GM18511 (cell line): Measurements from ENCODE around the gene XAF1.
"Not testable (repeated sequence)": the region's sequence is repeated elsewhere in the genome, so short reads cannot be mapped to it uniquely, and the experiment has no call there.

Experiments used
- ATAC-seq: cut with Tn5 transposase; IDR thresholded peaks from one replicate; pipeline ENCODE4 v1.9.1; 2021; ENCODE audit warnings: mild to moderate bottlenecking, moderate library complexity; ENCODE audit not compliant: unreplicated experiment

XAF1 gene

DNA sequence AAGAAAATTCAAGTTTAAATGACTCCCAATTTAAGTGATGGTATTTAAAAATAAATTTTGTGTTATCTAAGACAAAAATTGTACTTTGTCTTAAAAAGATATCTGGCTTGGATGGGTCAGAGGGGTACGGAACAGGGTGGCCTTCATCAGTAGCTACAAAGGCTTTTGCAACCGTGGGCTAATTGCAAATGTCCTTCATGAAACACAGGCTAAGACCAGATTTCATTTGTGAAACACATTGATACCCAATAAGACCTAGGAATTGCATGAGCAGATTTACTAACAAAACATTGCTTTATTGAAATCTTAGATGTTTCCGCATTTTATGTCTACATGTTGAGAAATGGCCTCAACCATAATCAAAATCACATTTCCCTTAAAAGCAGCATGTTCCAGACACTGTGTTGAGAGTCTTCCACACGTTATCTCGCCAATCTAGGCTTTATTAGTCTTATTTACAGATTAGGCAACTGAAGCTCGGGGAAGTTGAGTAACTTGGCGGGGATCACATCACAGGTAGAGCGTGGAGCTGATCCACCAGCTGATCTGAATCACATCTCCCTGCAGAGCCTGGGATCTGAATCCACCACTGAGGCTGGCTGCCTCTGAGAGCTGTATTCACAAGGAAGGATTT lies 42.0 kb downstream of the XAF1 start:
- no peak for ATAC-seq

DNA sequence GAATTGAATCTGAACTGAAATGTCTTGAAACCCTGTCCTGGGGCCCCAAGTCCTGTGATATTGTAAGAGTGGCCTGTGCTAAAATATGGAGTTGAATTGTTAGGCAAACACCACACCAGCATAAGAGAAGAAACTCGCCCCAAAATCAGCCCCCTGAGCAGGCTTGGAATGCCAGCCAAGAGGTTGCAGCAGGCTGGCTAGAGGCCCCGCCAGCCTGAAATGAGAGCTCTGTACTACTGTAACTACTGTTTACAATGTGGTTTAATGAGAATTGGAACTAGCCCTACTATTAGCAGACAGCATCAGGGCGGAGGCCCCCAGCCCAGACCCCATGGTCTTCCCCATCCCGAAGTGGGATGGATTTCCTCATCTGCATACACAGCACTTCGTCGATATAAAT lies 43.9 kb downstream of the XAF1 start:
- no peak for ATAC-seq

DNA sequence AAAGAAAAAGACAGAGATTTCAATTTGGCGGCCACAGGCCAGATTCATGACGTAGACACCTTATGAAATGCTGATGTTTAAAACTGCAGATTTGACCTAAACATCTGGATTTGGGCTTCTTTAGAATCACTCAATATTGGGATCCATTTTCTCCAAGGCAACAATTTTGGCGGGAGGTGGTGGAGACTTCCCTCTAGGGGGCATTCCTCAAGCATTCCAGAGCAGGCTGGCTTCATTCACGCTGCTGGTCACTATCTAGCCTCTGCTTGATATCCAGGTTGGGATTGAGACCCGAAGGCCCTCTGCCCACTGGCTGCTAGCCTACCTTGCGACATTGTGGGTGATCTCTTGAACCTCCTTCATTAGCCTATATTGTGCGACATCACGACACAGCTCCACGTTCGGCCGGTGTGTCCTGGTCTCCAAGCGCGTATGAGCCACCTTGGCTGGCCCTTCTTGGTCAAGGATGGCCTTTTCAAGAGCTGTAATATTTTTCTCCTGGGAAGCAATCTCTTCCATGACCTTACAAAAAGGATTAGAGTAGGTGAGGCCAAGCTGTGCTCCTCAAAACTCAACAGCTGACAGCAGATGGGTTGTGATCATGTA lies 44.7 kb downstream of the XAF1 start:
- no peak for ATAC-seq

DNA sequence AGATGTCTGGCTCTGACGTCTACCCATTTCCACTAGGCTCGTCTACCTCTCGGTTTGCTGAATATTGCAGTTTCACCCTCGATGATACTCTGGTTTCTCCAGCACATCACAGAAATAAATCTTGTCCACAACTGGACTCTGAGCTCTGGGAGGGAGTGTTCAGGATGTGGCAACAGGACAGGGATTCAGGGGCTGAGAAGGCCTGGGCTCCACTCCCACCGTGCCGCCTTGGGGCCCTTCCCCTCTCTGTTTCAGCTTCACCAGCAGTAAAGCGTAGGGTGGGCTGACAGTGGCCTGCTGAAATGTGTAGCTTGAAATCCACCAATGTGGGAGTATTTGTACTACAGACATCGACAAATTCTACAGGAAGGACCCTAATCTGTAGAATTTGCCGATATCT lies 55.7 kb downstream of the XAF1 start:
- no peak for ATAC-seq

DNA sequence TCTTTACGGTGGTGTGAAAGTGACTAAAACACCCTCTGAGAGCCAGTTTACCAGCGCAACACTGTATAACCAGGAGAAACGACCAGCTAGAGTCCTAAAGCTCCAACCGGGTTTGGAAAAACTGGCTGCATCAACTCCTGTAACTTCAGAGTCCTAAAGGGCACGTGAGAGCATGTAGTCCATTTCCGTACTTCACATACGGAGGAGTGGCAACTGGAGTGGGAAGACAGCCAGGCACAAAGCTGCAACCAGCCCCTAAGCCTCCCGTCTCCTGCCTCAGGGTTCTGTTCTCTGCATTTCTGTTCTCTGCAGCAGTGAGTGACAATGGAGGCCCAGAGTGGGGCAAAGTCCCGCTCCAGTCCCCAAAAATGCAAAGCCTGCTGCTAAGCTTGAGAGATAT lies 56.4 kb downstream of the XAF1 start:
- no peak for ATAC-seq

DNA sequence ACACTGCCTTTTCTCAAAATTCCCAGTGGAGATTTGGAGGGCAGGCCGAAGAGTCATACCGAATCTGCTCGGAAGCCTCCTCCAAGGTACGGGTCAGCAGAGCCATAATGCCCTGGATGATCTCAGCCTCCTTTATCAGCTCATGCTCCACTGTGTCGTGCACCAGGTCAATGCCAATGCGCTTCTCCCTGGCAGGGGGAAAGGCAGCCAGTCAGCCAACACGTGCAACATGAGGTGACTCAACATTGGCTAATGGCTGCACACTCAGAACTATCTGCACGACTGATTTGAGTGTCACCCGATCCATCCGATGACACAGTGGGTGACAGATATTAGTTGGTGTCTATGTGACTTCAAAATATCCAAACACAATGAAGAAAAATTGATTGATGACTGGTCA lies 59.9 kb downstream of the XAF1 start:
- ATAC-seq = no peak

DNA sequence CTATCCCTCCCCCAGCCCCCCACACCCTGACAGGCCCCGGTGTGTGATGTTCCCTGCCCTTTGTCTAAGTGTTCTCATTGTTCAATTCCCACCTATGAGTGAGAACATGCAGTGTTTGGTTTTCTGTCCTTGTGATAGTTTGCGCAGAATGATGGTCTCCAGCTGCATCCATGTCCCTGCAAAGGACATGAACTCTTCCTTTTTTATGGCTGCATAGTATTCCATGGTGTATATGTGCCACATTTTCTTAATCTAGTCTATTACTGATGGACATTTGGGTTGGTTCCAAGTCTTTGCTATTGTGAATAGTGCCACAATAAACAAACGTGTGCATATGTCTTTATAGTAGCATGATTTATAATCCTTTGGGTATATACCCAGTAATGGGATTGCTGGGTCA lies 60.5 kb downstream of the XAF1 start:
- ATAC-seq = not testable (repeated sequence)

DNA sequence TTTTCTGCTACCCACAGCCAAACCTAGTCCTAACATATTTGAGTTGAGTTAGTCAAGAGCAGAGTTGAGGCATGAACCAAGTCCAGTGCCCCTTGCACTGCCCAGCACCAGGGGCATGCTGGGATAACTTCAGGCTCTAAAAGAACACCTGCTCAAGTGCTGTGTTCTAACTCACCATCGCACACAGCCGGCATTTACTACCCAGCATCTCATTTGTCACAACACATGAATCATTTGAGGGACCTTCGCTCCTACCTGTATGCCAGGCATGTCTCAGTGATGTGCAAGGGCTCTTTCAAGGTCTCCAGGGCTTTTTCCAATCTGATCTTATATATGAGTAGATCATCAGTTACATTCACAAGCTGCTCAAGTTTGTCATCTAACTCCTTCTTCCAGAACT lies 63.1 kb downstream of the XAF1 start:
- ATAC-seq = no peak

DNA sequence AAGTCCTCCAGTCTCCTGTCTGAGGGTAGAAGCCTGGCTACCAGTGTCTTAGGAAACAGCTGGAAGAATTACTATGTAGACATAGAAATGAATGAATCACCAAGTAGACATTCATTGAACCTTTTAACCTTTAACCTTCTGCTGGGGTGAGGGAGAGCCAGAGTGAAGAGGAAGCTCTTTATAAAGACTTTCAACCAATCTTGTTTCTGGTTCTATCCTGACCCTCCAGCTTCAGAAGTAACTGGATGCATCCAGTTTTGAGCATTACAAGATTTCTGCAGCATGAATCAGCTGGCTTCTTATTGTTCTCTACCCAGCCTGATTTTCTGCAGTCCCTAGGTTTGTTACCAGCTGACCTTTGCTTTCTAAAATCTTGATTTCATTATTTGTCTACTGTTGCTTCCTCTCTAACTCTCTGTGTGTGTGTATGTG lies 67.2 kb downstream of the XAF1 start:
- ATAC-seq = no peak
